Ovary (tissue), 3 donors: ENCODE results near the gene CSH2.
"Not testable (repeated sequence)": the region's sequence is repeated elsewhere in the genome, so short reads cannot be mapped to it uniquely, and the experiment has no call there.

ENCODE experiments used
- EP300 ChIP-seq: sonication (generic); formaldehyde crosslinking; IDR thresholded peaks from one replicate; pipeline ENCODE4 v1.6.1; 2017; ENCODE audit warnings: antibody characterized with exemption
- POLR2A ChIP-seq: fragments of 450-650 bp; IDR thresholded peaks from one replicate; pipeline ENCODE4 v1.6.1; 2017; ENCODE audit warnings: antibody characterized with exemption, mild to moderate bottlenecking, moderate library complexity
- TF ChIP-seq, protein P1 (sequence below), 3 donors: fragments of 450-650 bp in 2 of 3; fragments of 200-600 bp in 1 of 3; IDR thresholded peaks; one replicate each; pipeline versions ENCODE4 v1.5.1 to v1.8.0; 2016 to 2022; ENCODE audit warnings: antibody characterized with exemption in 3 of 3, mild to moderate bottlenecking in 1 of 3
- donor health status: DM: no; HTN: no; CAD: no.

DNA sequence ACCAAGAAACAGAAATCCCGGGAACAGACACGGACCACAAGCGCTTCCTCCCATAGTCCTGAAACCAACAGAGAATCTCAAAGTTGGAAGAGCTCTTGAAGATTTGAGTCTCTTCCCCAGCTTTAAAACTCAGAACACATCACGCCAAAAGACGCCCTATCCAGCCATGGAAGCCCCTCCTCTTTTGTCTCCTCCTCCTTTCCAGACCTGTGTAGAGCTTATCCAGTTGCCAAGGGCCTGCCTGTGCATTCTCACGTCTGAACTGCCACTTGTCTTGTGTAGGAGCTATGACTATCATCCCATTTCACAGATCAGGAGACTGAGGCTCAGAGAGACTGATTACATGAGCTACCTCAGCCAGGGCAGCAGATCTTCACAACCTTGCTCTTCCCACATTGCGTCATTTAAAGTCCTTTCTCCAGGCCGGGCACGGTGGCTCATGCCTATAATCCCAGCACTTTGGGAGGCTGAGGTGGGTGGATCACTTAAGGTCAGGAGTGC is 9.2 kb upstream of the CSH2 start:
- TF ChIP-seq, protein P1, sequence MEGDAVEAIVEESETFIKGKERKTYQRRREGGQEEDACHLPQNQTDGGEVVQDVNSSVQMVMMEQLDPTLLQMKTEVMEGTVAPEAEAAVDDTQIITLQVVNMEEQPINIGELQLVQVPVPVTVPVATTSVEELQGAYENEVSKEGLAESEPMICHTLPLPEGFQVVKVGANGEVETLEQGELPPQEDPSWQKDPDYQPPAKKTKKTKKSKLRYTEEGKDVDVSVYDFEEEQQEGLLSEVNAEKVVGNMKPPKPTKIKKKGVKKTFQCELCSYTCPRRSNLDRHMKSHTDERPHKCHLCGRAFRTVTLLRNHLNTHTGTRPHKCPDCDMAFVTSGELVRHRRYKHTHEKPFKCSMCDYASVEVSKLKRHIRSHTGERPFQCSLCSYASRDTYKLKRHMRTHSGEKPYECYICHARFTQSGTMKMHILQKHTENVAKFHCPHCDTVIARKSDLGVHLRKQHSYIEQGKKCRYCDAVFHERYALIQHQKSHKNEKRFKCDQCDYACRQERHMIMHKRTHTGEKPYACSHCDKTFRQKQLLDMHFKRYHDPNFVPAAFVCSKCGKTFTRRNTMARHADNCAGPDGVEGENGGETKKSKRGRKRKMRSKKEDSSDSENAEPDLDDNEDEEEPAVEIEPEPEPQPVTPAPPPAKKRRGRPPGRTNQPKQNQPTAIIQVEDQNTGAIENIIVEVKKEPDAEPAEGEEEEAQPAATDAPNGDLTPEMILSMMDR (IDR thresholded peaks at IDR 0.05), result not testable (repeated sequence)
- TF ChIP-seq EP300, POLR2A: not testable (repeated sequence)
